NCI-H510A (cell line): ENCODE results near the gene ST6GALNAC2.
A peak's percentile ranks its signal among the peaks of the same experiment; 100 is the strongest.

Source experiments
- DNase-seq: peaks from one replicate; lab custom pipeline; 2025; lab: John Stamatoyannopoulos, UW

Gene ST6GALNAC2

DNA sequence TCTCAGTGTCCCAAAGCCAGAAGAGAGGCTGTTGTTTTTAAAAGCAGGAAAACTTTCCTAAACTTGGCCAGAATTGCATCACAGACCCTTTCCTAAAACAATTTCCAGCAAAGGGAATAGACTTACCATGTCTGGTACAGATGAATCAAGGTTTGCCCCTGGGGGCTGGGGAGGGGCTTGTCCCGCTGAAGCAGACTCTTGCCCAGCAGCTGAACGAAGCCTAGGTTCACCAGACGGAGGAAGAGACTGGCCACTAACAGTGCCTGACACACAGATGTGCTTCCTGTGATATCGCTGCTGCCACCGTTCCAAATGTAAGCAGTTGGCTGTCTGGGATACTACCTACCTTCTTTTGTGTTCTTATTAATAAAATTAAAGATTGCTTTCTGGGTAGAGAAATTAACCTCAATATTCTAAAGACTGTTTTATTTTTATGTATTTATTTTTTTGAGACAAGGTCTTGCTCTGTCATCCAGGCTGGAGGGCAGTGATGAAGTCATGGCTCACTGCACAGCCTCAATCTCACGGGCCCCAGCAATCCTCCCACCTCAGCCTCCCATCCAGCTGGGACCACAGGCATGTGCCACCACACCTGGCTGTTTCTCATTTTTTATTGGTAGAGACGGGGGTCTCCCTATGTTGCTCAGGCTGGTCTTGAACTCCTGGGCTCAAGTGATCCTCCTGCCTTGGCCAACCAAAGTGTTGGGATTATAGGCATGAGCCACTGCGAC lies 32.3 kb downstream of the ST6GALNAC2 start:
- DNase-seq = no peak

DNA sequence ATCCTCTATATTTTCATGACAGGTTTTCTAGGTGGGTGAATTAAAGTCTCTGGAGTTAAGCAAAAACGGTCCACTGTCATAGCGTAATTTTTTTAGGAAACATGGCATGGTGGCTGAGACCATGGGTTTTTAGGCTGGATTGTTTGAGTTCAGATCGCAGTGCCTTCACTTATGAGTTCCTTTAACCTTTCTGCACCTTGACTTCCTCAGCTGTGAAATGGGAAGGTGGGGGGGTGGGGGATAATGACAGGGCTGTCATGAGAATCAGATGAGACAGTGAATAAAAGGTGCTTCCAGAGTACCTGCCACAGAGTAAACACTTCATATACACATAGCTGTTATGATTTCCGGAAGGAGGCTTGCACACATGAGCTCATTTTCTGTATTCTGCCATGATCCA lies 34.0 kb downstream of the ST6GALNAC2 start:
- DNase-seq = no peak

DNA sequence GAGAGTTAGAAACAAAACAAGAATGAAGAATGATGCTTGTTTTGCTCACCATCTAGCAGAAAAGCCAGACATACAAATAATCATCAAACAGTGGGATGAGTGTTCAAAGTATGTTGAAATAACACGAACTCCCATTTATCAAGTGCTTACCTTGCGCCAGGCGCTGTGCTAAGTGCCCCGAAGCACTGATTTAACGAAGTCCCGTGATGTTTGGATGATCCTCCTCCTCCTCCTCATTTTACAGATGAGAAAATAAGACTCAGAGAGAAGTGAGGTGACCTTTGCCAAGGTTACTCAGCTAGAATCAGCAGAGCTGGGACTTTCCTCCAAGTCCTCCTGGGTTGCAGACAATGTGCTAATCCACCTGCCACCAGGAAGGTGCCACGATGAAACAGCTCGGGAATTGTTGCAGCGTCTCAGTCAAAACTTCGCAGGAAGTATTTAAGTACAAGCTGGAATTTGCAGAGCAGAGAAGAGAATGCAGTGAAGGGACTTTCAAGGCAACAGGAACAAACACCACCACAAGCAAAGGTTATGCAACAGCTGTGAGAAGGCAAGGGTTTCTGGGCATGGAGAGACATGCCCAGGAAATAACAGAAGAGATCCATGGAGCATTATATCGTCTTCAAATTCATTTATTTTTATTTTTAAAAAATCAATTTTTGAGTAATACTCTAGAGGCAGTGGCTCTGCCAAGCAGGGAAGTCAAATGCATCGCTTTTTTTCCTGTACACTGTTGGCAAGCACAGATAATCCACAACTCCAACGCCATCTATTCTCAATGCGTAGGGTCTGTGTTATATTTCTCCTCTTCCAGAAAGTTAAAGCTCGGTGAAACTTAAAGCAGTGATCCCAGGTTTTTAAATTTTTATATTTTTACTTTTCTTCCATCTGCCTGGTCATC lies 34.7 kb downstream of the ST6GALNAC2 start:
- no peak for DNase-seq

DNA sequence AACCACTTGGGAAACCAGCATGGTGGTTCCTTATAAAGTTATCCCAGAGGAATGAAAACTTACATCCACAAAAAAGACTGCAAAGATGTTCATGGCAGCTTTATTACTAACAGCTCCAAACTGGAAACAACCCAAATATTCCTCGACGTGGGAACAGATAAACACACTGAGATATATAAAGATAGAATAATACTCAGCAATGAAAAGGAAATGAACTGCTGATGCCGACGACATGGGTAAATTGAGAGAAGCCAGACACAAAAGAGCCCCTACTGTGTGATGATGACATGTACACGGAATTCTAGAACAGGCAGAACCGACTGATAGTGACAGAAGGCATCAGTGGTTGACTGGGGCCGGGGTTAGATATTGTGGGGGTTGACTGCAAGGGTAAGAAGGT lies 36.1 kb downstream of the ST6GALNAC2 start:
- no peak for DNase-seq

DNA sequence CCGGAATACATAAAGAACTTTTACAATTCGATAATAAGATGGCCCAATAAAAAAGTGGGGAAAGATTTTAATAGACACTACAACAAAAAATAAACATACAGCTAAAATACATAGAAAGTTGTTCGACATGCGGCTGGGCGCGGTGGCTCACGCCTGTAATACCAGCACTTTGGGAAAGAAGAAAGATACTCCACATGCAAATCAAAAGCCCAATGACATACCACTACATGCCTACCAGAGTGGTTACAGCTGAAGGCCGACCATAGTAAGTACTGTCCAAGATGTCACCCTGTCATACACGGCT lies 36.5 kb downstream of the ST6GALNAC2 start:
- no peak for DNase-seq

DNA sequence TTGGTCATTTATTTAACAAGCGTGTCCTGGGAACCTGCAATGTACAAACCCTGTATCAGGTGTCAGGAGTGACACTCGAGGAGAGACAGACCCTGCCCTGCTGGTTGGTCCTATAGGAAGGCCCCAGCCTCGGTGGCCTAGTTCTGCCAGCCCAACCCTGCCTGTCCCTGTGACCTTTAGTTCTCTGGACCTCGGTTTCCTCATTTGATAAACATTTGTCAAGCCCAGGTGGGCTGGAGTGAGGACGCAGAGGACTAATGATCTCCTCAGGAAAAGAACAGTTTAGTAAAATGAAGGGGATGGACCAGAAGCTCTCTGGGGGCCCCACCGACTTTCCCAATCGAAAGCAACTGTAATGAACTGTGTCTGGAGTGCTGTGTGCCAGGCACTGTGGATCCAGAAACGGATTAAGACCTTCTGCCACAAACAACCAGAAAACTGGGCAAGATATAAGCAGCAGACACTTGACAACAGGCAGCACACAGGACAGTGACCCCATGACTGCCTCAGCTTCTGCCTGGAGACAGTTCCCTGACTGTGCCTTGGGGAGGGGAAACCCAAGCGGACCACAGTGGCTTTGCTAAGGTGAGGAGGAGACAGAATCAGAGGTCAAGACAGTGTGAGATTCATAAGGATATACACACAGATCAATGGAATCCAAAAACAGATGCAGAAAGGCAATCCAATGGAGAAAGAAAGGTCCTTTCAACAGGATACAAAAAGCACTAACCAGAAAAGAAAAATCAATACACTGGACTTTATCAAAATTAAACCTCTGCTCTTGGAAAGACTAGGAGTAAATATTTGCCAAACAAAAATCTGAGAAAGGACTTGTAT lies 37.1 kb downstream of the ST6GALNAC2 start:
- DNase-seq = no peak

DNA sequence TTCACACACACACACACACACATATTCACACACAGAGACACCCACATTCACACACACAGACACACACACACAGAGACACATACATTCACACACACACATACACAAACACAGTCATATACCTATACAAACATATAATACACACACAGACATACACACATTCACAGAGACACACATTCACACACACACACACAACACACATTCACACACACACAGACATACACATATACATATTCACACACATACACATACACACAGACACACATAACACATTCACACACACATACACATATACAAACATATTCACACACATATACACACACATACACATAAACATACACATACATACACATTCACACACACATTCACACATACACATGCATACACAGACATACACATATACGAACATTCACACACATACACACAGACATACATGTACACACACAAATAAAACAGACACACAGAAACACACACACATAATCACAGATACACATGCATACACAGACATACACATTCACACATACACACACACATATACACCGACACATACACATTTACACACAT lies 37.9 kb downstream of the ST6GALNAC2 start:
- DNase-seq = no peak

DNA sequence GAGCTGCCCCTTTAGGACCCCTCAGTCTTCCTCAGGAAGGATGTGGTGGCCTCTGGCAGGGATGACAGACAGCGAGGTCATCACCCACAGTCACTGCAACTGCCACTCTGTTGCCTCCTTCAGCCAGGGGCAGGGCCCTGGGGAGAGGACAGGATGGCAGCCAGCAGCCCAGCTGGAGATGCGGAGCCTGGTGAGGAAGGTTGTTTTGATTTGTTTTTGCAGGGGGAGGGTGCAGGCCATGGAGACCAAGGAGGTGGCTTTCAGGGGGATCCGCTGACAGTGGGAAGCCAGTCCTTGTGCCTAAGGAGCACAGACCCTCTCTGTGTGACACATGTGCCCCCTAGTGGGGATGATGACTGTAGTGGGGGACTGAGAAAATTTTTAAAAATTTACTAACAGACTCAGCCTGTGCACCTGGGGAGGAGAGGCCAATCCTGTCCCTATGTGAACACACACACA lies 38.4 kb downstream of the ST6GALNAC2 start:
- no peak for DNase-seq

DNA sequence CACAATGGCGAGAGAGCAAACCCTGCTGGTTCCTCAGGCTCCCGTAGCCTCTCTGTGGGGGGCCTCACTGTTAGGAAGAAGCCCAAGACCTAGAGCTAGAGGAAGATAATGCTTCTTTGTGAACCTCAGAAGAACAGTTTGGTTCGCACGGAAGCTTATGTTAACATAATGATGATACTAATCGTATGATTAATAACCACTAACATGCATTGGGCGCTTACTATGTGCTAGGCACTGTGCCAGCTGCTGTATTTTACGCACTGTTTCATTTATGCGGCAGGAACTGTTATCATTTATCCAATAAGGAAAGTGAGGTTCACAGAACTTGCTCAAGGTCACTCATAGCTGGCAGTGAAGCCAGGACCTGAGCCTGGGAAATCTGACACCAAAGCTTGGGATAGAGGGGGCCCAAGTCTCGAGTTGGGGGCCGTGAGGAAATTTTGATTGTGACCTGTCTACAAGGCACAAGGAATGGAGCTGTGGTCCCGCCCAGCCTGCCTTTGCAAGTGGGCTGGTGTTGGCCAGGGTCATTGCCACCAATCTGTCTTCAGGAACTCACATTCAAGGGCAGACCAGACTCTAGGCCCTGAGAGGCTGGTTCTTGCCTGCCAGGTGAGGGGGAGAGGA lies 39.0 kb downstream of the ST6GALNAC2 start:
- no peak for DNase-seq

DNA sequence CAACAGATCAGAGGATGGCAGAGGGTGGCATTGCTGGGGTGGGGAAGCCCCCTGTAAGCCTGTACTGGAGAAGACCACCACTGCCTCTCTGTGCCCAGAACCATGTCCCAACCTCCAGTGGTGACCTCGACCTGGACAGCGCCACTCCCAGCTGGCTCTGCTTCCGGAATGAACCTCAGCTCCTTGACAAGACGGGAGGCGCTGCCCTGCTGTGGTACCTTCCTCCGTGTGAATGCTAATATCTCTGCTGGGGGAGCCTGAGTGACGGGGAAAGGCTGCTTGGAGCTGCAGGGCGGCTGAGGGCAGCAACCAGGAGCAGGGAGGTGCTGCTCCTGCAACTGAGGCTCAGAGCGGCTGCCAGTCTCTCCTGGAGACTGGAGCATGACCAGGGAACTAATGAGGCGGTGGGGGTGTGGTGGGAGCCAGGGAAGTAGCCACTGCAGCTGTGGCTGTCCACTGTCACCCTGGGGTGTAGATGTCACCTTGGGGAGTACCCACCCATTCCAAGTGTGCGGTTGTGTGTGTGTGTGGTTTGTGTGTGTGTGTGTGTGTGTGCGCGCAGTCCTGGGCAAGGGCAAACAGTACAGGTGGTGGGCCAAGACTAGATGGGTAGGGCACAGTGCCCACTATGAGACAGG lies 39.6 kb downstream of the ST6GALNAC2 start:
- DNase-seq = no peak

DNA sequence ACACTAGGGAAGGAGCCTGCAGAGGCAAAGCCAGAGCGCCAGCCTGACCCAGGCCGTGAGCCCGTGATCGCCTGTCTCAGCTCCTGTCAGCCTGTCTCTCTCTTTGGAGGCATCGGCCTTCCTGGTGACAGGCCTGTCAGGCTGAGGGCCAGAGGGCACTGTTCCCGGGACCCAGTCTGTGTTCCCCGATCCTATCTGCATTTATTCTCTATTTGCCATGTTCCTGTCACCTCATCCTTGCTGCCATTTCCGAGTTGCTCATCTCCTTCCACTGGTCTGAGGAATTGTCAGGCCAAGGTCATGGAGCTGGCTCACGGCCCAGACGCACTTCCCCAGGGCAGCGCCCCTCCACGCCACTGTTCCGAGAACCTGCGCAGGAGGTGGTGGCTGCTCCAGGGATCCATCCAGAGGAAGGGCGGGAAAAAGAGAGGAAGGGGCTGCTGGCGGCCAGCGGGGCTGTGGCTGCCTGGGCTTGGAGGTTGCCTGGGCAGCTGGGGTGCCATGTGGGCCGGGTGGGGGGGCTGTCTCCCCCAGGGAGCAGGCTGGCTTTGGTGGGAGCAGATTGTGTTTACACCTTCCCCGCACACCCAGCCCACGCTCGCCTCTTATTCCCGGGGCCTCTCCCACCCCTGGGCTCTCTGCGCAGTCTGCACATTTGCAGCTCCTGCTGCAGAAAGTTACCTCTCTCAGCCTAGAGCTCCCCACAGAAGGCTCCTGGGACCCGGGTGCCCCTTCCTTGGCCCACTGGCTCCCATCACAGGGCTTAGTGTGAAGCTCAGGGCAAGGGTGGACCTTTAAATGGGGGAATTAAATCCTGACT lies 40.9 kb downstream of the ST6GALNAC2 start:
- no peak for DNase-seq

DNA sequence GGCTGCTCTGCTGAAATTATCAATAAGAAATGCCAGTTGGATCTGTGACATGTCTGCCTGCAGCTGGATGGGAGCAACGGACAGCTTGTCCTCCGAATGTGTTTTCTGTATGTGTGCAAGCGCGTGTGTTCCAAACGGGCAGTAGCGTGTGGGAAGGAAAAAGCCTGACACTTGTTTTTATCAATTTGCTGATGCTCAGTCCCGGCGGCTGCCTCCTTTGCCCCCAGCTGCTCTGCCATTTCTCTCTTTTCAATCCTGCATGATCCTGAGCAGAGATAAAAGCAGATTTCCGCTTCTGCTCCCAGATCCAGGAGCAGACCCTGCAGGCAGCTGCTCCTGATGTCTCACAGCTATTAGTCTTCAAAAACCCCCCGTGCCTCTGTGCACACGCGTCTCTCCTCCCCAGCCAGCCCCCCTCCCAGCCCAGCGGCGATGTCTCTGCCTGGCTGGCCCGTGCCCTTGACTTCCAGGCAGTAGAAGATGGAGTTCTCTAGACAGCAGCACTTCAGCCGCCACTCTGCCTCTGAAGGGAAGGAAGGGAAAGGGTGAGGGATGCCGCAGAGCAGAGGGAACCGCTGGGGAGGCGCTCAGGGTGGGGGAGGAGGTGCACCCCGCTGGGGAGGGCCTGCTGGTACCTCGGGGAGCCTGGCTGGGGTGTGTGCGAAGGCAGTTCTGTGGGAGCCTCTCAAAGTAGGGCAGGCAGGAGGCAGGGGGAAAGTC lies 41.7 kb downstream of the ST6GALNAC2 start:
- DNase-seq = no peak

DNA sequence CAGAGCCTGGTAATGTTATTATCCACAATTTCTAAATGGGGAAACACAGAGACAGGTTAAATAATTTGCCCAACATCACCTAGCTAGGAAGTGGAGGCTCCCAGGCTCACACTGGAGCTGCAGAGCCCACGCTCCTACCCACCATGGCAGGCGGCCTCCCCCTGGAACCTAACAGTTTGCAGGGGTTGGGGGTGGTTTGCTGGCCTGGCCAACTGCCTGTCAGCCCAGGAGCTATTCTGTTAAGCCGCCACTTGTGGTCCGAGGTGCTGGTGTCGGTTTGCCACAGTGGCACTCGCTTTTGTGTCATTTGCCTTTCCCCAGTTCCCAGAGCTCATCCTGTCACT lies 42.2 kb downstream of the ST6GALNAC2 start:
- DNase-seq = no peak

DNA sequence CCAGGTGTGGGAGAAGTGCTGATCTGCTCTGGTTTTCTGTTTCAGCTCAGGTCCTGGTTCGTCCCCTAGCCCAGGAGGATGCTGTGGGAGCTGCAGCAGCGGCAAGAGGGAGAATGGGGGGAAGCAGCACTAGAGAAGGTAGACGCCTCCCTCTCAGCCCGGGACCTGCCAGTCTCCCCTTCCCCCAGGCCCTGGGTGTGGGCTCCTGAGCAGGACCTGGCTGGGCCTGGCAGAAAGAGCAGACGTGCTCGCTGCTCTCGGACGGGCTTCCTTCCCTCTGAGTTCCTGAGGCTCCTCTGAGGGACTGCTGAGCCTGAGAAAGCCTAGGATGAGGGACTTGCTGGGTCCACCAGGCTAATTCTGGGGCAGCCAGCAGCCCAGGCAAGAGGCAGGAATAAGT lies 42.7 kb downstream of the ST6GALNAC2 start:
- DNase-seq = no peak

DNA sequence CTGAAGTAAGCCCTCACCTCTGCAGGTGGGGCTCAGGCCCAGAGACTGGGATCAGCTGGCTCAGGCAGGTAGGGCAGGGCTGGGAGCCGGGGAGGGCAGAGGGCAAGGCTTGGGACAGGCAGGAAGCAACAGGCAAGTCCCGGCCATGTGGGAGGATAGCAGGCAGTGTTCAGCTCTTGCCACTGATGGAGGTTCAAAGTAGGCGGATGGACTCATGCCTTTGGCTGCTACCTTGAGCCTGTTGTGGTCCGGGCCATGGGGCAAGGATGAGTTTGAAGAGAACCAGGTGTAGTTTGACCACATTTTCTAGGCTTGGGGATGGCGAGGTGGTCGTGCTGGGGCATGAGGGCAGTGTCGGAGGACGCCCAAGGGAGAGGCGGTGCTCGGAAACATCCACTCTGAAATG lies 43.1 kb downstream of the ST6GALNAC2 start:
- no peak for DNase-seq

DNA sequence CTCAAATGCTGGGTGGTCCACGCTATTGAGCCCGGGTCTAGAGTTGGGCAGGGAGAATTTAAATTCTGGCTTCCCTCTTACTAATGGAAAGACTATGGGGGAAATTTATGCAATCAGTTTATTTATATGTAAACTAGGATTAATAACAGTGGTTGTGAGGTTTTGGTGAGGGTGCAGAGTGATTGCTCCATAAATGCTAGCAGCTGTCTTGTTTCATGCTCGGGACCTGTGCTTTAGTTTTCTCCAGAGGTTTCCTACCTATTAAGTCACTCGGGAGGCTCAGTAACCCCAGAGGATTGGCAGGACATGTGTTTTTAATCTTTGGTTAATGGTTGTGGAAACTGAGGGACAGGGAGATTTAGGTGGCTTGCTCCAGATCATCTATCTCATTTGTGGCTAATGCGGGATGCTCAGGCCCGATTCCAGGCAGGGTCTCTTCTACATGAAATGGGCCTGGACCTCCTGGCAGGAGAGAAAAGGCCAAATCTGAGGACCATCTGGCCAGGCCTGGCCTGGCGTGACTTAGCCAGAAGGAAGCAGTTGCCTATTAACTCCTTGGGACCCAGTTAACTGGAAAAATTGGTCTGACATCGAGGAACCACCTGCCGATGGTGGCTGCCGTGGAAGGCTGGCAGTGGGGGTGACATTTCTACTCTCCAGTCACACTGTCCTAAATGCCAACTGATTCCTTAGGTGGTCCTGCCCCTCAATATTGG lies 43.8 kb downstream of the ST6GALNAC2 start:
- DNase-seq = no peak

DNA sequence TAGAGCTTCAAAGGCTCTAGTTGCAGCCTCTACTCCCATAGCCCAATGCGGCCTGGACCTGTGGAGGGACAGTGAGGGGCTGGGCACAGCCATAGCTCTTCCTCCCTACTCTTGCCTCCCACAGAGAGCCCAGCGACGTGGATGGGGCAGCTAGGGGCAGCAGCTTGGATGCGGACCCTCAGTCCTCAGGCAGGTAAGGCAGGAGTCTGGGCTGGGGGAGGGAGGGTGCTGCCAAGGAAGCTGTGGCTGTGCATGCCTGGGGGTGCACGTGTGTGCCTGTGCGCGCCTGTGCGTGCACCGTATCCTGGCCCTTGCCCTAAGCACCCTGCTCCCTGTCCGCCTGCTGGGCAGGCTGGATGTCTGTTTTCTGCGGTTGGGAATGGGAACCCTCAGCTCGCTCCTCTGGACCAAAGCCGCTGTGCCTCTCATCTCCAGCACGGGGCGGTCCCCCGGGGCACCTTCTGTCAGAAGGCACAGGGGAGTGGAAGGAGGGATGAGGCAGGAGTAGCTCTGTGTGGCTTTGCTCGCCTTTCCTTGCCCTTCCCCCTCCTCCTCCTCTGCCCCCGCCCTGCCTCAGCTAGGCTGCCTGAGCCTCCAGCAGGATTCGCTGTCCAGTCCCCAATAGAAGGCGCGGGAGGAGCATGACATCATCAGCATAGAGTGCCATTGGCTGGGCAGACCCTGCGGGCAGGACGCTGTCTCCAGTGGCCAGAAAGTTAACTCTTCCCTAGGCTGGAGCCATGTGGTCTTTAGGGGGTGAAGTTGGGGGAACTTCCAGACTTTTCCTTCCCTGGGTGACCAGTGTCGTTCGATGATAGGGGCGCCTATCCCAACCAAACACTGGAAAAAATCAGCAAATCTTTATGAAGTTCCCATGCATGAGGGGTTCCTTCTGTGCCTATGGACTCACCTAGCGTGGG lies 45.0 kb downstream of the ST6GALNAC2 start:
- DNase-seq = peak; percentile 94
